GM10847 (cell line): ENCODE measurements around the gene TTC28.

Source experiments
- POLR2A ChIP-seq: IDR thresholded peaks from 2 replicates; pipeline ENCODE4 v1.6.1; 2011; ENCODE audit not compliant: insufficient read length; ENCODE audit errors: extremely low read depth

TTC28 gene

GRCh38 chr22:28148816-28149465 lies 530.7 kb downstream of the TTC28 start:
- TF ChIP-seq POLR2A, result no peak

- TF ChIP-seq POLR2A, result no peak
Observed at GRCh38 chr22:28147401-28147800, 532.2 kb downstream of the TTC28 start.

DNA sequence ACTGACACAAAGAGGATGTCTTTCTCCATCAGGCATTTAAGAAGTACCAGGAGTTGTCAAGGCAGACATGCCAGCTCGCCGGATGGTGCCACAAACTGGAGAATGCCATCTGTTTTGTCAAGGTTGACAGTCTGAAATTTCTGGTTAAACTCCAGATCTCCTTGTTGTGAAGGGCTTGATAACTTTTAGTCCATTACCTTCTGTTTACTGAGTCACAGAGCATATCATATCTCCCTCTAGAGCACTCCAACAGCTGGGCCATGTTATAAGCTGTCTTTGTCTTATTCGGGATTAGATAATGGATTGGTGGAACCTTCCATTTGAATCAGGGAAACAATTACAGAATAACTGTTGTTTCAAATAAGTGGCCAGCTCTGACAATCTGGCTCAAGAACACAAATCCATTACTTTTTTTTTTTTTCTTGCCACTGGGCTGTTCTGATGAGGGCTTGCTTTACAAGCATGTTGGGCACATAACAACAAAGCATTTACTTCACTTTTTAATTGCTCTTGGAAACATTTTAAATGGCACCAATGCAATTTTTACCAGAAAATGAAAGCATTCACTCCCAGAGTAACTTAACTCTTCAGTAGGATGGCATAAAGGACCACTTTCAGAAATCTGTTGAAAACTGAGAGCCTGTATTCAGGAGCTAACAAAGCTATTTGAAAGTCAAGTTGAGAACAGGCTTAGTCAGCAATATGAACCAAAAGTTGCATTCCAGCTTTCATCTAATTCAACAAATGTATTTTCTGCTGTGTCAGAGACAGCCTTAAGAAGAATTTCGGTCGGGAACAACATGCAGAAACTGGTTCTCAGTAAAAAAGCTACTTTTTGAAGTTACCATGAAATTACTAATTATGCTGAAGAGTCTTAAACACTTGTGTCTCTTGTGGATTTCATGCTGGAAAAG lies 533.0 kb downstream of the TTC28 start:
- TF ChIP-seq POLR2A, result no peak

DNA sequence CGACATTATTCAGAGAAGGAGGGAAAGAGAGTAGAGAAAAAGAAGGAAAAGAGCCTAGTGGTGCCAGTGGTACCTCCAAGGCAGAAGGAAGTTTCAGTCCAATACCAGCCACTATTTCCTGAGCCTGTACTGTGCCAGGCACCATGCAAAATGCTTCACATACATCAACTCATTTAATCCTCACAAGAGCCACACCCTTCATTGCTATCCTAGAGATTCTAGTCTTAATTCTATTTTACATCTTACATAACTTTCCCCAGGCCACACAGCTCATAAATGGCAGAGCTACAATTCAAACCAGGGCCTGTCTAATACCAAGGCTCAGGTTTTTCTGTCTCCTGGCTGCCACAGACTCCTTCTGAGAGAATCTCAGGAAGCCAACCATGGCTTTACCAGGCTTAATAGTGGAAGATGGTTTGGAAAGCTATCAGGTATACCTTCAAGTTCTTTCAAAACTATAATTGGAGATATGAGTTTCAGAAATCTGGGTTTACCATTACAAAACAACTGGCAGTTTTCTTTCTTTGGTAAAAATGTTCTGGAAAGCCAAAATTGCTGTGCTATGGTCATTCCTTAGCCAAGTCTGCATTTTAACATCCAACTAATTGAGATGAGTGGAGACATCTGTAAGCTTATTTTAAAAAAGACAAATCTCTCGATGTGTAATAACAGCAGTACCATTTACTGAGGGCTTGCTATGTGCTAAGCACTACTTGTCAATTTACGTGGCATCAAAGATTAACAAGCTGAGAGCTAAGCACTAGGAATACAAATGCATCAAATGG lies 535.5 kb downstream of the TTC28 start:
- TF ChIP-seq POLR2A, result no peak

DNA sequence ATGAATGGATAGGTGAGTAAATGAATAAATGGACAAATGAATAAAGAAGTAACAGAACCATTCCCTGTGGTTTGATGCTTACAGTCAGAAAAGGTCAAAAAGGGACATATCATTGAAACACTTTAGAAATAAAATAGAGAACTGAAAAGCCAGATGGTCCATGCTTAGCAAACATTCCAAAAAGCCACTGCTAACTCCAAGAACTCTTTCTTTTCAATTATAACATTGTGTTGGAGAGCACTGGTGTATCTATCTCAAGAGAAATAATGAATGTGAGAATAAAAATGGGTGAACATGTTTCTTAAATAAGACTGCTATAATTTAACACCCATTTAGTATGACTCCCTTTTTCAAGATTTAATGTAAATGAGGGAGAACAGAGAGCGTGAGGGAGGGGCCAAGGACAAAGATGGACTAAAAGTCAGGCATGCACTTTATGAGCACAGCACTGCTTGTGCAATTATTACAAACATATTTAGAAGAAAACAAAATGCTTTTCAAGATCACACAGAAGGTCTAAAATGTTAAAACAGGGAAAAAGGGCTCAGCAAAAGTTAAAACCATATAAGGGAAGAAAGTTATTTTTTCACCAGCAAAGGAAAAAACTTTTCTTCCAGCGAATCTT lies 536.3 kb downstream of the TTC28 start:
- TF ChIP-seq POLR2A, result no peak

GRCh38 chr22:28142361-28142961 lies 537.2 kb downstream of the TTC28 start:
- TF ChIP-seq POLR2A, result no peak

DNA sequence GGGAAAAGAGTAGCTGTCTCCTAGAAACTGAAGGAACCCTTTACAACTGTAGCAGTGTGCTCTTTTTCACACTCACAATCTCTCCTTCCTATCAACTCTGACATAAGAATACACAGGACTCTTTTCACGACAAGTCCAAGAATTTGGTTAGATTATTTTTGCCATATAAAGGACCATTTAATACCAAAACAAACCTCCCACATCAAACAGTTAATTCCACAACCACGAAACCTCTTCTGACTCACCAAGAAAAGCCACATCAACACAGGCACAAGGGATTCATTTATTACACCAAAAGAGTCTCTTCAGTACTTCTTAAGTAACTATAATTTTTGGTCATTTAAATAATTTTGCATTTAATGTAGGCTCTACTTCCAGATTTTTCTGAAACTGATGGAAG lies 538.0 kb downstream of the TTC28 start:
- TF ChIP-seq POLR2A, result no peak

DNA sequence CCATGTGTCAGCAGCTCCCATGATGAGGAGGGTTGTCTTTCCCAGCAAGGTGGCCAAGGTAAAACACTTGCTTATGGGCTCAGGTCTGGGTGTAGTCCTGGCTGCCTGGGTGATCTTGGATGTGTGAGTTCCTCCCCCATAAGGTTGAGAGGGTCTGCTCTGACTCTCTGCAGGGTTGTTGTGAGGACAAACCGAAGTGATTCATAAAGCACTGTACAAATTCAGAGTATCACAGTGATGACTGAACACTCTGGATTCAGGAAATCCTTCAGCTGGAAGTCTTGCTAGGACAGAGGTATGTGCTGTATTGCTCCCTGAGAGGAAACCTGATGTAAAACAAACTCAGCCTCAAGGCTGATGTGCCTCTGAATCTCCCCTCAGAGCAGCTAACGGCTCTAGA lies 539.7 kb downstream of the TTC28 start:
- TF ChIP-seq POLR2A, result no peak

DNA sequence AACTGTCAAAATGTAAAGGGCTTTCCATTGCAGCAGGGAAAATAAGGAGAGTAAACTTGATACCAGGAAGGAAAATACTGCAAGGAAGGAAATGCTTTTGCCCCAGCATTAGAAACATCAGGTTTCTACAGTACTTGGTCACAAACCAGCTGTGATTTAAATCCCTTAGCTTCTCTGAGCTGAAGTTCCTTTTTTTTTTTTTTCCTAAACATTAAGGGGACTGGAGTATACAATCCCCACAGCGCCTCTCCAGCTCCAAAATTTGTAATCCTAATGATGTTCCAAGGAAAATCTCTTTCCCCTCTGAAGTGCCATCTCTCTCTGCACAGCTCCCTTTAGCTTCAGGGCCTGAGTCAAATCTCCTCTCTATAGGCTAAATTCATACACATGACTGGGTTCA lies 540.1 kb downstream of the TTC28 start:
- TF ChIP-seq POLR2A, result no peak

GRCh38 chr22:28137036-28137435 lies 542.6 kb downstream of the TTC28 start:
- TF ChIP-seq POLR2A, result no peak

DNA sequence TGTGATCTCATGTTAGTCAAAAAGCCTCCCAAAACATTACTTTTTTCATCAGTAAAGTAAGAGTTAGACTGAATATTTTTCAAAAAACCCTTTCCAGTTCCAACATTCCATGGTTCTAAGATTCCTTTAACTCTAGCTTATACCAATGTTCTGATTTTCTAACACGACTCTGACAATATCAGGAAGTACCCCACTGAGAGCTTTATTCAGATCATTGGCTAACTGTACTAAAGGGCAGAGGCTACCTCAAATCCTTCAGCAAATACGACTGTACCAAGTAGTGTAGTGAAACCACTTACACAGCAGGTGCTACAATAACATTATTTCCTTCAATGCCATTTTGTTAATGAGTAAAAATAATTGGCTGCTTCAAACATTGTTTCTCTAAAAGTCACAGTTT lies 547.2 kb downstream of the TTC28 start:
- TF ChIP-seq POLR2A, result no peak

DNA sequence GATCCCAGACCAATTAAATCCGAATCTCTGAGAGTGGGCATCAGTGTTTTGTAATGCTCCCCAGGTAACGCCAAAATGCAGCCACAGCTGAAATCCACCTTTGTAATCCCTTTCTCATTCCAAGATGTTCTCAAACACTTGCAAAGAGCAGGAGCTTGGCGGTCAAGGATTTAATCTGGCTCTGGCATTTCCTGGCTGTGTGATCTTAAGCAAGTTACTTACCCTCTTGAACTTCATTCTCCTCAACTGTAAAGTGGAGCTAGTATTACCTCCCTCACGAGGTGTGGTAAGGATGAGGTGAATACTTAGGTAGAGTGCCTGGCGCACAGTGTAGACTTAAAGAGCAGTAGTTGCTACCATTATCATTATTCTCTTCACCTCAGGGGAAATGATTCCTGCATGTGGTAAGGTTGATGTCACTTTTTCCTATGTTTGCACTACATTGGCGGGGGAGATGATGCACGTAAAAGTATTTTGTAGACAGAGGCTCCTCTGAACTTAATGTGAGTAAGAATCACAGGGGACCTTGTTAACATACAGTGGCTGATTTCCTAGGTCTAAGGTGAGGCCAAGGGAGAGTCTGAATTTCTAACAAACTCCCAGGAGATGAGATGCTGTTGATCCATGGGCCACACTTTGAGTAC lies 550.2 kb downstream of the TTC28 start:
- TF ChIP-seq POLR2A, result no peak

DNA sequence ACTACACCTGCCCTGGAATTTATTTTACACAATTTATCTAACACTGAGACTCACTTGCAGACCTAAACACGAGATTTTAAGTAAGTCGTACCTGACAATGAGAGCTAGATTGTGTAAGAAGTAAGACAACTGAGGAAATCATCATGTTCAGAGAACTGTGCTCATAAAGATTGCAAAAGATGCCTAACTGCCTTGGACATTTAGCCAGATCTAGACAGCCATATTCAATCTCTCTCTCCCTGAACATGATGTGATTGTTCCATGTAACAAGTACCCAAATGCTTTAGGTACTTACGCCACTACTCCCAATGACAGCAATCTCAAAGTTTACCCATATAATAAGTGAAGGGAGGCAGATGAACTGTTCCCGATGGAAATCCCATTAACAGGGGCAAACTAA lies 550.8 kb downstream of the TTC28 start:
- TF ChIP-seq POLR2A, result no peak

DNA sequence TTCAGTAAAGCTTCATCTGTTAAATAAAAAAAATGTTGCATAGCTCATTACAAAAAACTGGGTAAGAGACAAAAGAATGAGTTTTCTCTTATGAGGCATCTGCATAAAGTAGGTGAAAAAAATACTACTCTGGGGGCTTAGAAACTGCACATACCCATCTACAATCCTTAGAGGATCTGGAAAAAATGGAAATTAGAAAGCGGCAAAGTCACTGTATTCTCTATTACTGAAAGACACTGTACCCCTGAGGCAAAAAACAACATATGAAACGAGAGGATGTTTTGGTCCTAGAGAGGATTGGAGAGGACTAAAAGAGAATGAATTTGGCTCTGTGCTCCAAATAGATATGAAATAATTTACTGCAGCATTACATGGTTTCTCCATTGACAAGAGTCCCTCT lies 553.8 kb downstream of the TTC28 start:
- no peak for TF ChIP-seq POLR2A

DNA sequence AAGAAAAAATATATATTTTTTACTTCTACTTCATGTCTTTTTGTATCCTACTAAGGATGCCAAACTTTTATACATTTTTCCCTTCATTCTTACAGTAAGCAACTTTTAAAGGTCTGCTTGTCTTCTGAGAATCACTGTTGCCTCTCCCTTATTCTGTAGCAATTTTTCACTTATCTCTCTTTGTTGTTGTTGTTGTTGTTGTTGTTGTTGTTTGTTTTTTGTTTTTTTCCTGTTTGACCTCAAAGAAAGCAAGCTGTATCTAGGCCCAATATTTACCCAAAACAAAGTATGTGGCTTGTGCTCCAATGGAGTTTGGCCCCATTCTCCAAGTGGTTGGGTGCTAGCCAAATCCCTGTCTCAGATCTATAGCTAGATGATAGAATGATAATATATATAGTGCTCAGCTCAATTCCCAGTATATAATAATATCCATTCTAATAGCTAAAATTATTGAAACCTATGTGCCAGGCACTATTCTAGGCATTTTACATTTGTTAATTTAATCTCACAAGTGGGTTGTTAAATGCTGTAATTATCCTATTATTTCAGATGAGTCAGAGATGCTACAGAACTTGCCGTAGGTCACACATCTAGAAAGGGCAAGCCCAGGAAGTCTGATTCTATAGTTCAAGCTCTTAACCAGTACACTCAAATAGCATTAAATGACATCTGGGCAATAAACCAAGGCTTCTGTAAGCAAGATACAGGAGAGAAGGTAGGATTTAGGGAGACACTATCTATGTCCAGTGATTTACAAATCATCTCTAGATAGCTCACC lies 555.5 kb downstream of the TTC28 start:
- TF ChIP-seq POLR2A, result no peak
